IPS DF 4.7 (cell line): ENCODE results near the gene SREBF2.
"Not testable (repeated sequence)": the region's sequence is repeated elsewhere in the genome, so short reads cannot be mapped to it uniquely, and the experiment has no call there.

Source experiments
- DNase-seq: peaks from one replicate; pipeline ENCODE4 v3.0.0-alpha.2; 2013; ENCODE audit warnings: low spot score; ENCODE audit errors: extremely low read depth

SREBF2 gene

GRCh38 chr22:41821471-41822316 is 11.2 kb upstream of the SREBF2 start:
- DNase-seq: no peak

DNA sequence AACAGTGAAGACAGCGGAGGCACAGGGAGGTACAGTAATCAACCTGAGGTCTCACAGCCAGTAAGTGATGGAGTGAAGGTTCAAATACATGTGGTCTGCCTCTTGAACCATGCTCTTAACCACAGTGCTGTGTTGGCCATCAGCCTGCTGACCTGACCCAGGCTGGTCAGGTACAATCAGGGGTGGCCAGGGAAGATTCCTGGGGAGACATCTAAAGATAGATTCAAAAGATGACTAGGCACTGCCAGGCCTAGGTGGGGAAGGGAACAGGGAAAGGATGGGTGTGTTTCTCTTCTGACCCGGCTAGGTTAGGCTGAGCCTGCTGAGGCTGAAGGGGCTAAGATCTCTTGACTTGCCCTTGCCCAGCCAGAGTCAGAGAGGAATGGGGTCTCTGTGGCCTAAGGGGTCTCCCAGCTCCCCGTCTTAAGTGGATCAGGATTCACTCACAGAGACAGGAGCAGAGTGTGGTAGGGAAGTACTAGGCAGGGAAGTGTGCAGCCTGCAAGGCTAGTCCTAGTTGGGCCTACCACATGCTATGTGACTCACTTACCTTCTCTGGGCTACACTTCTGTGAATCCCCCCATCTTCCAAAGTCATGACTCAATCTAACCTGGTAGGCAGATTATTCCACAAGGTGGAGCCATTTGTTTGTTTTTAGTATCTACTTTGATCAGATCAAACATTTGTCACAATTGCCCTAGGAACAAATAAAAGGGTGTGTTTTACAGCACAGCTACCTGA is 10.4 kb upstream of the SREBF2 start:
- no peak for DNase-seq

GRCh38 chr22:41823797-41824196 is 9.1 kb upstream of the SREBF2 start:
- DNase-seq: no peak

DNA sequence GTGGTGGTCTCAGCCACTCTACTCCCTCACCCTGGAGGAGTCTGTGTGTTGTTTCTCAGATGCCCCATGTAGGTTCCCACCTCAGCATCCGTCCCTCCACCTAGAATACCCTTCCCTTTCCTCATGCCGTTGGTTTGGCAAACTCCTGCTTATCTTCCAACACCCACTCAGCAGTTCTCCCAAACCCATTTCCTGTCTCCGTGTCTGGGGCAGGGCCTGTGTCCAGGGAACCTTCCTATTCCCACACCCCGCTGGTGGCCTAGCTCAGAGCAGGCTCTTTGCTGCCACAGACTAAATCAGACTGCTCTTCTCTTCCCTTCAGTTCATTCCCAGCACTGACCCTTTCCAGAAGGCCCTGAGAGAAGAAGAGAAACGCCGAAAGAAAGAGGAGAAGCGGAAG is 7.5 kb upstream of the SREBF2 start:
- no peak for DNase-seq

- DNase-seq: no peak
Observed at GRCh38 chr22:41826021-41826420, 6.9 kb upstream of the SREBF2 start.

DNA sequence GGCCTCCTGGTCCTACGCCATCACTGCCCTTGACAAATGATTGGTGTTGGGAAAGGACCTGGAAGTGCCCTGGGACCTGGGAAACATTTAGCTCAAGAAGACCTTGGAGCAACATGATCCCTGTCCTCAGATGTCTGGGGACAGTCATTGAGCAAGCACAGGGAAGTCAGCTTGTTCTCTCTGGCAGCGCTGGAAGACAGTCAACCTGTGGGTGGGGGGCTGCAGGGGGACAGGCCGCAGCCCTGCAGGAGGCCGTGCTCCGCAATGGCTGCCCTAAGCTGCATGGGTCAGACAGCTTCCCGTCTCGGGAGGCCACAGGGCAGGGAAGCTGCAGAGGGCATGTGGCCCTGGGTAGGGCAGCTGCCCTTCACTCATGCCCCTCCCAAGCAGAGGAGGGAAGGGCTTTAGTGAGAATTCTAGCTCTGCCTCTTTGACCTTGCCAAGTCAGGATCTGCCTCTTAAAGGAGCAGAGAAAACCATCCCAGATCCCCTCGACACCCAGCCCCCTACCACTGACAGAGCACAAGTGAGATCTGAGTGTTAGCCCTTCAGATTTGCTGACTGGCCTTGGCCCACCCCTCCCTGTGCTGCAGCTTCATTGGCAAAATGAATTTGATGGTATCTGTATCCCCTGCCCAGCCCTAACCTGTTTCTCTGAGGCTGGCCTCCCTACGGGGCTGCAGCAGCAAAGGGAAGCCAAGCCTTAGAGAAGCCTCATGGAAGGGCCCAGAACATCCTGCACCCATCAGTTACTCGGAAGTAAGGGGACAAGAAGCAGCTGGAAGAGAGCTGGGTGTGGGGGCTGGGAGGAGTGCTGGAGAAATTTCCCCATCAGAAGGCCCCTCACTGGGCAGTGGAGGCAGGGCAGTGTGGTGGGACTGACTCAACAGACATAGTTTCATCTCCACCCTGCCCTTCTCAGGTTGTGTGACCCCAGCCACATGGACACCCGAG is 6.2 kb upstream of the SREBF2 start:
- no peak for DNase-seq

GRCh38 chr22:41827671-41828070 is 5.2 kb upstream of the SREBF2 start:
- DNase-seq: no peak

GRCh38 chr22:41828516-41828915 is 4.4 kb upstream of the SREBF2 start:
- no peak for DNase-seq

- DNase-seq: no peak
Observed at GRCh38 chr22:41830174-41830573, 2.7 kb upstream of the SREBF2 start.

DNA sequence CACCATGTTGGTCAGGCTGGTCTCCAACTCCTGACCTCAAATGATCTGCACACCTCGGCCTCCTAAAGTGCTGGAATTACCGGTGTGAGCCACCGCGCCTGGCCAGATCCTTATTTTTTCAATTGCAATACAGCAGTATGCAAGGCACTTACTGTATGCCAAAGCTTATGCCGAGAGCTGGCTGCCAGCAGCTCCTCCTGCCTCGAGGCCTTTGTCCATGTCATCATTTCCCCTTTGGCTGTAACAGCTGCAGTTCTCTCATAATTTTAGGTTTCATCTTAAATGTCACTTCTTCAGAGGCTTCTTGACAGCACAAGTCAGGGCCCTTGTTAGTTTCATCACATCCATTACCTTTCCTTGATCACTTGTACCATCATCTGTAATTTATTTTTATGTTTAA is 1.5 kb upstream of the SREBF2 start:
- DNase-seq: no peak

GRCh38 chr22:41831828-41832552 is 915 bp upstream of the SREBF2 start:
- DNase-seq: no peak

- DNase-seq: no peak
Observed at GRCh38 chr22:41833369-41834004, 582 bp downstream of the SREBF2 start.

DNA sequence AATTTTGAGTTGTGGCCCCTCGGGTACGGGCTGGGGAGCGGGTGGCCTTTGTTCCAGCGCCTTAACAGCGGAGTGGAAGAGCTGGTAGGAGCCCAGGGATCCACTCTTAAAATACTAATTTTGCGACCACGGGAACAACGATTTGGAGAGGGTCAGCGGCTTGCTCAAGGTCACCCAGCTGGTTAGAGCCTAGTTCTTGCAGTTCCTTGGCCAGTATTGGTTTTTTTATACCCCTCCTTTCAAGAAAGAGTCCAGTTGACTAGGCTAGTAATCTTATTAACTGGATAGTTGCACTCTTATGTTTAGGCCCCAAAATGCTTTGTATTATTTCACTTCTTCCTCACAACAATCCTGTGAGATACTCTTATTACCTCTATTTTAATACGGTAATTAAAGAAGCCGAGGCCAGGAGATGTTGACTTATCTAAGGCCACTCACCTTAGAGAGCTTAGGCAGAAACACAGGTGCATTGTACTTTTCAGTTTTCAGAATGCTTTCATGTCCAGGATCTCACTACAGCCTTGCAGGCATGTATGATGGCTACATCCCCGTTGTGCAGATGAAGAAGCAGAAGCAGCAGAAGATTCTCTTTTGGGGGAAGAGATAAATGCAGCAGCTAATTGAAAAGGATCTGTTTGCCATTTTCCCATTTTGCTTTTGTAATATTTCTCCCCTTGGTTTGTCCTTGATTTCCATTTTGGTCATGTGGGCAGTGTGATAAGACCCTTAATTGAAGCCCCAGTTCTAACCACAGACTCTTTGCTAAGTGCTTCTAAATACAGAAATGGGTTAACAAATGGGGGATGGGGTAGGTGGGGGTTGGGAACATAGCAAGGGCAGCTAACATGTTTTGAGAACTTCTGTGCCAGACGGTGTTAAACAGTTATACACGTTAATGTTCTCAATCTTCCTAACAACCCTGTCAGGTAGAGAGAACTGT is 1.4 kb downstream of the SREBF2 start:
- DNase-seq: no peak

DNA sequence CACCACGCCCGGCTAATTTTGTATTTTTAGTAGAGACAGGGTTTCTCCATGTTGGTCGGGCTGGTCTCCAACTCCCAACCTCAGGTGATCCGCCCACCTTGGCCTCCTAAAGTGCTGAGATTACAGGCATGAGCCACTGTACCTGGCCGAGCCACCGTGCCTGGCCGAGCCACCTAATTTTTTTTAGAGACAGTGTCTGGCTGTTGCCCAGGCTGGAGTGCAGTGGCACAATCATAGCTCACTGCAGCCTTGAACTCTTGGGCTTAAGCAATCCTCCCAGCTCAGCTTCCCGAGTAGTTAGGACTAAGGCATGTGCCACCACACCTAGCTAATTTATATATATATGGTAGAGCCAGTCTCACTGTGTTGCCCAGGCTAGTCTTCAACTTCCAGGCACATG is 2.6 kb downstream of the SREBF2 start:
- DNase-seq: not testable (repeated sequence)

DNA sequence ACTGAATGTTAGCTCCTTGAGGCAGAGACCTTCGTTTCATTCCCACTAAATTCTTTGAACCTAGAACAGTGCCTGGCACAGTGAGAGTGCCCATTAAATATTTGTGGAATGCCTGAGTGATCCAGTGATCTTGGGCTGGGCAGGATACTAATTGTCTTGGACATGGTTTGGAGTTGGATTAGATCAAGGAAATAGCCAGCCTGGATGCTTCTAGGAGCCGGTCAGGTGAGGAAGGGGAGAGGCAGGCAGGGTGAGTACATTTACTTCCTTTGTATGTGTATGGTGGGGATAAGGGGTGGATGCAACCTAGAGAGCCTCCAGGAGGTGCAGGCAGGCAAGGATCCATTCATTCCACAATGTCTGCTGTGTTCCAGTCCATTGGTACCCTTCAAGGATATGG is 3.6 kb downstream of the SREBF2 start:
- no peak for DNase-seq

GRCh38 chr22:41838842-41839618 is 6.1 kb downstream of the SREBF2 start:
- no peak for DNase-seq

GRCh38 chr22:41840216-41840615 is 7.3 kb downstream of the SREBF2 start:
- no peak for DNase-seq

DNA sequence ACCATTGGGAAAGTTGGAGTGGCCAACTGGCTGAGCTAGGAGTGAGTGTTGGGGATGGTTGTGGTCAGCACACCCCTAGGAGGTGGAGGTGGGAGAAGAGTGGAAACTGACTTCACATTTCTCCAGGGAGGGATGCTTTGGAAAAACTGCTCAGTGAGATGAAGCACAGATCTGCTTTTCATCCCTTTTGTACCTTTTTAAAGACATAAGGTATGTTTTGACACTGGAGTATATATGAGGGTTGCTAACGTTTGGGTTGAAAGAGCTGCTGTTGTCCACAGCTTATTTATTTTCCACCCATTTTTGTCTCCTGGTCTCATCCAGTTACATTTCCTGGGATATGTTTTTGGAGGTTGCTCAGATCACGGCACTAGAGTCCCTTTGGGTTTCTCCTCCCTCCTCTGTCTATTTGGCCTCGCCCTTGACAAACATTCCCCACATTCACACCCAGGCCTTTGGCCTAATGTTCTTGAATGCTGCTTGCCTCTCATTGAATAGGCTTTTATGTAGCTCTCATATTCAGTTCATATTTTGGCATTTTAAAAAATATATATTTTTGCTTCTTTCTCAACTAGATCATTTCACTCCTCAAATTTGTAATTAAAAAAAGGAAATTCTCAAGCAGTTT is 8.3 kb downstream of the SREBF2 start:
- DNase-seq: no peak
